SJSA1 (cell line): ENCODE data around the gene KRT5. TPM values are rescaled to one million over a fixed set of nuclear protein-coding genes. Genes with fewer than 3 reads are reported as not detected.

Experiments used
- DNase-seq, 2 experiments: peaks; one replicate each; pipeline ENCODE4 v3.0.0-alpha.2; 2015 to 2020; ENCODE audit warnings: low spot score in 2 of 2, low read depth in 1 of 2
- H3K27ac ChIP-seq: fragments of 250-450 bp; sonication (Bioruptor Pico); 2 replicates; pipeline ENCODE4 v1.5.1; 2020; ENCODE audit warnings: mild to moderate bottlenecking, moderate library complexity
- H3K27me3 ChIP-seq: fragments of 250-450 bp; sonication (Bioruptor Pico); replicated peaks from 2 replicates; pipeline ENCODE4 v1.5.1; 2020; ENCODE audit warnings: mild to moderate bottlenecking, moderate library complexity
- H3K36me3 ChIP-seq: fragments of 250-450 bp; sonication (Bioruptor Pico); 2 replicates; pipeline ENCODE4 v1.5.1; 2020; ENCODE audit warnings: mild to moderate bottlenecking
- H3K4me1 ChIP-seq: fragments of 250-450 bp; sonication (Bioruptor Pico); replicated peaks from 2 replicates; pipeline ENCODE4 v1.6.1; 2021; ENCODE audit warnings: mild to moderate bottlenecking
- H3K4me3 ChIP-seq: fragments of 250-450 bp; sonication (Bioruptor Pico); 2 replicates; pipeline ENCODE4 v1.5.1; 2020; ENCODE audit warnings: mild to moderate bottlenecking
- H3K9me3 ChIP-seq: fragments of 250-450 bp; sonication (Bioruptor Pico); replicated peaks from 2 replicates; pipeline ENCODE4 v1.5.1; 2020; ENCODE audit warnings: mild to moderate bottlenecking
- total RNA-seq: library from RNA; depleted of rRNA; stranded (reverse); fragments of >200 nt; shearing (Covaris generic); gene quantifications from 2 replicates; pipeline ENCODE4 v1.2.3, GENCODE V29; 2014; rRNA removed

Gene KRT5
- not detected in 2 replicates for total RNA-seq

- DNase-seq: no peak
- Histone ChIP-seq H3K9me3 (no peaks in the 10 kb centered on the region), H3K36me3 (no peaks in the 10 kb centered on the region), H3K4me1 (no peaks in the 10 kb centered on the region), H3K27me3 (peaks cover 2% of the 10 kb centered on the region; the same call in 1 of the 2 replicates), H3K4me3 (no peak within 1 kb of the TSS), H3K27ac (no peak within 1 kb of the TSS)
Measured at GRCh38 chr12:52519826-52520662, at the start of gene KRT5. TSS of gene KRT5 (minus strand) at chr12:52520394. CDS start at chr12:52520296, 98 bp downstream.

GRCh38 chr12:52568111-52568510, 47.9 kb upstream of the KRT5 start:
- Histone ChIP-seq H3K4me3 (no peak overlapping the region), H3K9me3 (no peaks in the 10 kb centered on the region), H3K27me3 (peaks cover 24% of the 10 kb centered on the region), H3K4me1 (no peaks in the 10 kb centered on the region), H3K36me3 (no peaks in the 10 kb centered on the region), H3K27ac (no peak overlapping the region)
- no peak for DNase-seq

GRCh38 chr12:52566847-52567291, 46.7 kb upstream of the KRT5 start:
- Histone ChIP-seq H3K27me3 (peaks cover 24% of the 10 kb centered on the region), H3K4me1 (no peaks in the 10 kb centered on the region), H3K27ac (no peak overlapping the region), H3K9me3 (no peaks in the 10 kb centered on the region), H3K4me3 (no peak overlapping the region), H3K36me3 (no peaks in the 10 kb centered on the region)
- DNase-seq: no peak

GRCh38 chr12:52564582-52564981, 44.4 kb upstream of the KRT5 start:
- no peak overlapping the region for H3K27ac ChIP-seq
- H3K9me3 ChIP-seq: no peaks in the 10 kb centered on the region
- H3K36me3 ChIP-seq: no peaks in the 10 kb centered on the region
- no peak overlapping the region for H3K4me3 ChIP-seq
- H3K27me3 ChIP-seq: peaks cover 13% of the 10 kb centered on the region
- no peak for DNase-seq
- no peaks in the 10 kb centered on the region for H3K4me1 ChIP-seq

- Histone ChIP-seq H3K27ac (no peak overlapping the region), H3K9me3 (no peaks in the 10 kb centered on the region), H3K36me3 (no peaks in the 10 kb centered on the region), H3K4me3 (no peak overlapping the region), H3K27me3 (peaks cover 21% of the 10 kb centered on the region), H3K4me1 (no peaks in the 10 kb centered on the region)
- no peak for DNase-seq
Measured at GRCh38 chr12:52561880-52562449, 41.8 kb upstream of the KRT5 start.

- H3K36me3 ChIP-seq: no peaks in the 10 kb centered on the region
- H3K27ac ChIP-seq: no peak overlapping the region
- H3K4me1 ChIP-seq: no peaks in the 10 kb centered on the region
- no peak for DNase-seq
- no peak overlapping the region for H3K4me3 ChIP-seq
- H3K27me3 ChIP-seq: peaks cover 28% of the 10 kb centered on the region
- no peaks in the 10 kb centered on the region for H3K9me3 ChIP-seq
Measured at GRCh38 chr12:52559979-52560378, 39.8 kb upstream of the KRT5 start.

GRCh38 chr12:52558781-52559445, 38.7 kb upstream of the KRT5 start:
- H3K4me1 ChIP-seq: no peaks in the 10 kb centered on the region
- no peak overlapping the region for H3K27ac ChIP-seq
- DNase-seq: no peak
- H3K27me3 ChIP-seq: peaks cover 28% of the 10 kb centered on the region
- no peaks in the 10 kb centered on the region for H3K36me3 ChIP-seq
- no peak overlapping the region for H3K4me3 ChIP-seq
- no peaks in the 10 kb centered on the region for H3K9me3 ChIP-seq

- DNase-seq: no peak
- Histone ChIP-seq H3K27ac (no peak overlapping the region), H3K27me3 (peaks cover 27% of the 10 kb centered on the region), H3K36me3 (no peaks in the 10 kb centered on the region), H3K4me3 (no peak overlapping the region), H3K9me3 (no peaks in the 10 kb centered on the region), H3K4me1 (no peaks in the 10 kb centered on the region)
Measured at GRCh38 chr12:52557476-52557875, 37.3 kb upstream of the KRT5 start.

GRCh38 chr12:52555577-52555976, 35.4 kb upstream of the KRT5 start:
- Histone ChIP-seq H3K27me3 (peaks cover 31% of the 10 kb centered on the region), H3K4me1 (no peaks in the 10 kb centered on the region), H3K36me3 (no peaks in the 10 kb centered on the region), H3K4me3 (no peak overlapping the region), H3K27ac (no peak overlapping the region), H3K9me3 (no peaks in the 10 kb centered on the region)
- DNase-seq: no peak

GRCh38 chr12:52552681-52553195, 32.5 kb upstream of the KRT5 start, which contains the start of gene KRT71:
TSS of gene KRT71 (minus strand) at chr12:52553145. CDS start at chr12:52553077, 68 bp downstream.
- Histone ChIP-seq H3K4me1 (no peaks in the 10 kb centered on the region), H3K36me3 (no peaks in the 10 kb centered on the region), H3K9me3 (no peaks in the 10 kb centered on the region), H3K27me3 (peaks cover 32% of the 10 kb centered on the region), H3K27ac (no peak within 1 kb of the TSS), H3K4me3 (no peak within 1 kb of the TSS)
- DNase-seq: no peak

GRCh38 chr12:52552055-52552454, 31.9 kb upstream of the KRT5 start:
- Histone ChIP-seq H3K4me1 (no peaks in the 10 kb centered on the region), H3K27me3 (peaks cover 25% of the 10 kb centered on the region), H3K9me3 (no peaks in the 10 kb centered on the region), H3K27ac (no peak overlapping the region), H3K36me3 (no peaks in the 10 kb centered on the region), H3K4me3 (no peak overlapping the region)
- no peak for DNase-seq

GRCh38 chr12:52551216-52551865, 31.1 kb upstream of the KRT5 start:
- peaks cover 21% of the 10 kb centered on the region for H3K27me3 ChIP-seq
- no peak for DNase-seq

GRCh38 chr12:52546126-52546525, 25.9 kb upstream of the KRT5 start:
- no peaks in the 10 kb centered on the region for H3K36me3 ChIP-seq
- no peaks in the 10 kb centered on the region for H3K9me3 ChIP-seq
- no peak for DNase-seq
- H3K27me3 ChIP-seq: peaks cover 9% of the 10 kb centered on the region; the same call in 1 of the 2 replicates
- no peak overlapping the region for H3K27ac ChIP-seq
- H3K4me3 ChIP-seq: no peak overlapping the region
- no peaks in the 10 kb centered on the region for H3K4me1 ChIP-seq

More at GRCh38 chr12:52551216-52551865, 31.1 kb upstream of the KRT5 start:
- H3K4me1 ChIP-seq: no peaks in the 10 kb centered on the region
- no peaks in the 10 kb centered on the region for H3K36me3 ChIP-seq
- H3K27ac ChIP-seq: no peak overlapping the region
- no peak overlapping the region for H3K4me3 ChIP-seq
- H3K9me3 ChIP-seq: no peaks in the 10 kb centered on the region
